H9 (cell line): ENCODE results near the gene SIRT7. TPM values are rescaled to one million over a fixed set of nuclear protein-coding genes. Genes with fewer than 3 reads are reported as not detected.

Experiments used
- DNase-seq: peaks from one replicate; pipeline ENCODE4 v3.0.0-alpha.2; 2017
- H2AFZ ChIP-seq: one replicate; pipeline ENCODE4 v1.6.1; 2013; ENCODE audit warnings: mild to moderate bottlenecking, low read length, control low read depth, moderate library complexity
- H2AK5ac ChIP-seq: 2 replicates; pipeline ENCODE4 v1.6.1; 2013; ENCODE audit warnings: low read length, control low read depth, mixed read lengths; ENCODE audit not compliant: insufficient read length
- H2BK120ac ChIP-seq: one replicate; pipeline ENCODE4 v1.6.1; 2013; ENCODE audit warnings: low read depth, mild to moderate bottlenecking, low read length, control low read depth, inconsistent platforms; ENCODE audit not compliant: poor library complexity, severe bottlenecking
- H2BK12ac ChIP-seq: 2 replicates; pipeline ENCODE4 v1.6.1; 2013; ENCODE audit warnings: low read length, control low read depth, mixed read lengths, low read depth; ENCODE audit not compliant: insufficient read length
- H2BK15ac ChIP-seq: 2 replicates; pipeline ENCODE4 v1.6.1; 2013; ENCODE audit warnings: low read depth, low read length, control low read depth
- H2BK20ac ChIP-seq: one replicate; pipeline ENCODE4 v1.6.1; 2013; ENCODE audit warnings: low read depth, mild to moderate bottlenecking, low read length, control low read depth, inconsistent platforms; ENCODE audit not compliant: poor library complexity, severe bottlenecking
- H2BK5ac ChIP-seq: 2 replicates; pipeline ENCODE4 v1.6.1; 2013; ENCODE audit warnings: low read length, control low read depth, mixed read lengths; ENCODE audit not compliant: insufficient read length
- H3K14ac ChIP-seq: 2 replicates; pipeline ENCODE4 v1.6.1; 2013; ENCODE audit warnings: low read length, control low read depth; ENCODE audit not compliant: insufficient read depth
- H3K18ac ChIP-seq: 2 replicates; pipeline ENCODE4 v1.6.1; 2013; ENCODE audit warnings: low read depth, mild to moderate bottlenecking, mixed read lengths, low read length, control low read depth; ENCODE audit not compliant: insufficient read length
- H3K23ac ChIP-seq: 2 replicates; pipeline ENCODE4 v1.6.1; 2013; ENCODE audit warnings: low read length, control low read depth, mixed read lengths, low read depth; ENCODE audit not compliant: insufficient read length
- H3K23me2 ChIP-seq: 2 replicates; pipeline ENCODE4 v1.6.1; 2013; ENCODE audit warnings: low read depth, mild to moderate bottlenecking, mixed read lengths, low read length, control low read depth; ENCODE audit not compliant: insufficient read length, poor library complexity, severe bottlenecking
- H3K27ac ChIP-seq: 2 replicates; pipeline ENCODE4 v1.5.1; 2013; ENCODE audit warnings: low read length, control low read depth, mixed read lengths, low read depth; ENCODE audit not compliant: insufficient read length
- H3K27me3 ChIP-seq: 2 replicates; pipeline ENCODE4 v1.6.1; 2013; ENCODE audit warnings: low read length, control low read depth, inconsistent platforms; ENCODE audit not compliant: insufficient read depth
- H3K4ac ChIP-seq: 2 replicates; pipeline ENCODE4 v1.6.1; 2013; ENCODE audit warnings: low read depth, mild to moderate bottlenecking, control low read depth, inconsistent platforms, low read length, moderate library complexity
- H3K4me1 ChIP-seq: 2 replicates; pipeline ENCODE4 v1.6.1; 2013; ENCODE audit warnings: low read length, control low read depth, inconsistent platforms; ENCODE audit not compliant: insufficient read depth
- H3K4me2 ChIP-seq: 2 replicates; pipeline ENCODE4 v1.6.1; 2013; ENCODE audit warnings: low read length, control low read depth, mixed read lengths; ENCODE audit not compliant: insufficient read length, insufficient read depth
- H3K56ac ChIP-seq: 2 replicates; pipeline ENCODE4 v1.6.1; 2013; ENCODE audit warnings: low read depth, mild to moderate bottlenecking, mixed read lengths, low read length, control low read depth; ENCODE audit not compliant: insufficient read length
- H3K79me1 ChIP-seq: 2 replicates; pipeline ENCODE4 v1.6.1; 2013; ENCODE audit warnings: low read depth, mild to moderate bottlenecking, moderate library complexity, low read length, control low read depth, inconsistent platforms; ENCODE audit not compliant: insufficient read depth, poor library complexity, severe bottlenecking
- H3K79me2 ChIP-seq: 2 replicates; pipeline ENCODE4 v1.6.1; 2013; ENCODE audit warnings: low read length, control low read depth, inconsistent platforms; ENCODE audit not compliant: insufficient read depth
- H3K9ac ChIP-seq: 2 replicates; pipeline ENCODE4 v1.6.1; 2013; ENCODE audit warnings: low read length, control low read depth, mixed read lengths; ENCODE audit not compliant: insufficient read length; ENCODE audit errors: extremely low read depth
- H3K9me3 ChIP-seq: one replicate; pipeline ENCODE4 v1.6.1; 2013; ENCODE audit warnings: low read depth, low read length, inconsistent platforms; ENCODE audit not compliant: control insufficient read depth
- H3T11ph ChIP-seq: one replicate; pipeline ENCODE4 v1.6.1; 2013; ENCODE audit warnings: mild to moderate bottlenecking, low read length, control low read depth, inconsistent platforms
- H4K20me1 ChIP-seq: one replicate; pipeline ENCODE4 v1.6.1; 2013; ENCODE audit not compliant: control insufficient read depth, insufficient read length, insufficient read depth
- H4K5ac ChIP-seq: 2 replicates; pipeline ENCODE4 v1.6.1; 2013; ENCODE audit warnings: low read depth, mild to moderate bottlenecking, mixed read lengths, low read length, control low read depth; ENCODE audit not compliant: insufficient read length
- H4K8ac ChIP-seq: replicated peaks from 2 replicates; pipeline ENCODE4 v1.6.1; 2013; ENCODE audit warnings: low read length, control low read depth, mixed read lengths, low read depth; ENCODE audit not compliant: insufficient read length
- H4K91ac ChIP-seq: 2 replicates; pipeline ENCODE4 v1.6.1; 2013; ENCODE audit warnings: low read depth, mild to moderate bottlenecking, moderate library complexity, mixed read lengths, low read length, control low read depth; ENCODE audit not compliant: insufficient read length
- H3K27ac Mint-ChIP-seq, 3 experiments: 2 replicates in 2 of 3; 3 replicates in 1 of 3; pipeline ENCODE4 v1.8.0; 2020 to 2021; ENCODE audit warnings: mixed read lengths in 3 of 3, mild to moderate bottlenecking in 1 of 3, moderate library complexity in 1 of 3
- H3K27me3 Mint-ChIP-seq: 2 replicates; pipeline ENCODE4 v1.8.0; 2021; ENCODE audit warnings: low read depth, mild to moderate bottlenecking, moderate library complexity, mixed read lengths
- H3K36me3 Mint-ChIP-seq, 3 experiments: 2 replicates in 2 of 3; 3 replicates in 1 of 3; pipeline ENCODE4 v1.8.0; 2020 to 2021; ENCODE audit warnings: low read depth in 3 of 3, mixed read lengths in 3 of 3; ENCODE audit not compliant: insufficient read depth in 1 of 3
- H3K4me1 Mint-ChIP-seq, 2 experiments: 2 replicates each; pipeline ENCODE4 v1.8.0; 2020; ENCODE audit warnings: mixed read lengths in 2 of 2
- H3K4me3 Mint-ChIP-seq, 2 experiments: 2 replicates in 1 of 2; 3 replicates in 1 of 2; pipeline ENCODE4 v1.8.0; 2020 to 2021; ENCODE audit warnings: mild to moderate bottlenecking in 2 of 2, mixed read lengths in 2 of 2, moderate library complexity in 1 of 2
- H3K9me3 Mint-ChIP-seq, 2 experiments: 2 replicates in 1 of 2; 3 replicates in 1 of 2; pipeline ENCODE4 v1.8.0; 2020; ENCODE audit warnings: mild to moderate bottlenecking in 2 of 2, mixed read lengths in 2 of 2, moderate library complexity in 1 of 2
- CTCF ChIP-seq: fragments of 200-600 bp; sonication (generic); conservative IDR thresholded peaks from 3 replicates; pipeline ENCODE4 v1.8.0; 2021; ENCODE audit warnings: antibody characterized with exemption, mild to moderate bottlenecking
- WGBS: extraction: QIAGEN DNeasy Blood & Tissue Kit; methylation state at CpG from one replicate; pipeline ENCODE4 v1.1.7; 2013; ENCODE audit warnings: missing lambda C conversion rate, low lambda C conversion rate, mixed read lengths; ENCODE audit not compliant: insufficient read length; ENCODE audit errors: extremely low coverage; 5-methylcytosine and 5-hydroxymethylcytosine counted together
- total RNA-seq: library from RNA; stranded (reverse); gene quantifications from 2 replicates; pipeline ENCODE4 v1.2.1, GENCODE V29; 2021

SIRT7 gene
- total RNA-seq, 1 experiment from 2014 or later, result 29.7 TPM

- Histone ChIP-seq H2BK20ac (no peak within 1 kb of the TSS), H3K79me1 (no peaks in the 10 kb centered on the region), H2AK5ac (no peak within 1 kb of the TSS), H3K27ac (no peak within 1 kb of the TSS), H3K56ac (no peak within 1 kb of the TSS), H3T11ph (no peak within 1 kb of the TSS), H3K4ac (no peak within 1 kb of the TSS), H2AFZ (no peak within 1 kb of the TSS), H4K20me1 (no peaks in the 10 kb centered on the region), H4K91ac (no peak within 1 kb of the TSS), H3K9me3 (no peaks in the 10 kb centered on the region), H2BK15ac (no peak within 1 kb of the TSS), H2BK12ac (no peak within 1 kb of the TSS), H2BK120ac (no peak within 1 kb of the TSS), H3K4me2 (no peak within 1 kb of the TSS), H4K5ac (no peak within 1 kb of the TSS), H3K4me1 (no peaks in the 10 kb centered on the region; the same call in 1 of the 2 replicates), H4K8ac (no peak within 1 kb of the TSS), H2BK5ac (no peak within 1 kb of the TSS), H3K18ac (no peak within 1 kb of the TSS), H3K9ac (no peak within 1 kb of the TSS), H3K27me3 (no peaks in the 10 kb centered on the region), H3K23ac (no peak within 1 kb of the TSS), H3K14ac (no peak within 1 kb of the TSS), H3K79me2 (no peaks in the 10 kb centered on the region), H3K23me2 (no peaks in the 10 kb centered on the region)
- Mint-ChIP-seq H3K9me3 (no peaks in the 10 kb centered on the region), H3K4me3 (no peak within 1 kb of the TSS; a peak in 1 of 5 replicates), H3K27ac (peak within 1 kb of the TSS in 1 of 3 experiments; percentile 81; a peak in 1 of 7 replicates), H3K27me3 (peaks cover 66% of the 10 kb centered on the region), H3K4me1 (peaks cover 8 to 18% of the 10 kb centered on the region in 2 experiments), H3K36me3 (no peaks in the 10 kb centered on the region)
- no CpG with 5 or more reads among the region's 13 CpGs for WGBS
- DNase-seq, result no peak
- TF ChIP-seq CTCF, result no peak
Observed at GRCh38 chr17:81947189-81947588, 29.2 kb upstream of the SIRT7 start, which contains the start of gene MYADML2. Gene MYADML2, minus strand, starts transcription at chr17:81947233. Its CDS starts 5,492 bp downstream, at chr17:81941741.
